Measurements from ENCODE around the gene EEPD1. TPM values are rescaled to one million over a fixed set of nuclear protein-coding genes. Genes with fewer than 3 reads are reported as not detected.
A peak's percentile ranks its signal among the peaks of the same experiment; 100 is the strongest.

EEPD1 gene
- total RNA-seq, 1 experiment from 2014 or later, result 5.0 TPM

DNA sequence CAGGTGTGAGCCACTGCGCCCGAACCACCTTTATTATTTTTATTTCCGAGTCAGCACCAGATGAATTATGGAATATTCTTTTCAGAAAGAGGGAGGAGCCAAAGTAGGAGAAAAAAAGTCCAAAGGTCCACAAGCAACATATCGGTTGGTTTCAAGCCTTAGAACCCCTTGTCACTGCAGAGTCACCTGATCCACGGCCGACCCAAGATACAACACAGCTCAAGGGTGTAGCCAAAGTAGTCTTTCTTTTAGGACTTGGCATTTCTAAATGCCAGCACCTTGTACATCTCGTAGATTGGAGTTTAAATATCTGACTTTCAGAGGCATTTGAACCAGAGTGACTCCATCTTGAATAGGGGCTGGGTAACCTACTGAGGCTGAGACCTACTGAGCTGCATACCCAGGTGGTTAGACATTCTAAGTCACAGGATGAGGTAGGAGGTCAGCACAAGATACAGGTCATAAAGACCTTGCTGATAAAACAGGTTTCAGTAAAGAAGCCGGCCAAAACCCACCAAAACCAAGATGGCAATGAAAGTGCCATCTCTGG lies 122.8 kb downstream of the EEPD1 start:
- Histone ChIP-seq H2AK5ac (ENCODE audit: insufficient read length, low read length) (no peak overlapping the region), H3K18ac (ENCODE audit: insufficient read length, low read depth, low read length) (no peak overlapping the region), H2AFZ (ENCODE audit: low read length) (no peak overlapping the region), H3K27me3 (ENCODE audit: insufficient read depth, low read length) (no peaks in the 10 kb centered on the region), H3K23me2 (ENCODE audit: insufficient read length, low read depth, low read length, poor library complexity, severe bottlenecking) (no peaks in the 10 kb centered on the region), H2BK20ac (ENCODE audit: low read depth, low read length, poor library complexity, severe bottlenecking) (no peak overlapping the region), H3K4me1 (ENCODE audit: insufficient read depth, low read length) (peaks cover 25% of the 10 kb centered on the region; the same call in 1 of the 2 replicates), H3K79me2 (ENCODE audit: insufficient read depth, low read length) (no peaks in the 10 kb centered on the region), H3T11ph (ENCODE audit: low read length) (no peak overlapping the region), H4K8ac (replicated peaks; ENCODE audit: insufficient read length, low read depth, low read length) (no peak overlapping the region), H3K14ac (ENCODE audit: insufficient read depth, low read length) (no peak overlapping the region), H3K4me2 (ENCODE audit: insufficient read depth, insufficient read length, low read length) (no peak overlapping the region), H2BK5ac (ENCODE audit: insufficient read length, low read length) (no peak overlapping the region), H2BK12ac (ENCODE audit: insufficient read length, low read depth, low read length) (no peak overlapping the region), H2BK120ac (ENCODE audit: low read depth, low read length, poor library complexity, severe bottlenecking) (no peak overlapping the region), H3K79me1 (ENCODE audit: insufficient read depth, low read depth, low read length, poor library complexity, severe bottlenecking) (no peaks in the 10 kb centered on the region), H3K9me3 (ENCODE audit: control insufficient read depth, low read depth, low read length) (no peaks in the 10 kb centered on the region), H3K9ac (ENCODE audit: extremely low read depth, insufficient read length, low read length) (no peak overlapping the region), H4K20me1 (ENCODE audit: control insufficient read depth, insufficient read depth, insufficient read length) (no peaks in the 10 kb centered on the region), H3K56ac (ENCODE audit: insufficient read length, low read depth, low read length) (no peak overlapping the region), H3K23ac (ENCODE audit: insufficient read length, low read depth, low read length) (no peak overlapping the region), H2BK15ac (ENCODE audit: low read depth, low read length) (no peak overlapping the region), H4K91ac (ENCODE audit: insufficient read length, low read depth, low read length) (no peak overlapping the region), H3K4ac (ENCODE audit: low read depth, low read length) (no peak overlapping the region), H3K27ac (ENCODE audit: insufficient read length, low read depth, low read length) (no peak overlapping the region), H4K5ac (ENCODE audit: insufficient read length, low read depth, low read length) (no peak overlapping the region)
- Mint-ChIP-seq H3K4me3 (0 out of 5 replicates have a peak overlapping the region, but pooled peaks of 1 of the 2 experiments have one; percentile 2), H3K27ac (peak overlapping the region in 1 of 3 experiments; percentile 25; a peak in 1 of 7 replicates), H3K36me3 (ENCODE audit: insufficient read depth in 1 of 3, low read depth in 3 of 3) (no peaks in the 10 kb centered on the region; a peak in 1 of 7 replicates), H3K27me3 (ENCODE audit: low read depth) (peaks cover 4% of the 10 kb centered on the region), H3K9me3 (no peaks in the 10 kb centered on the region; a peak in 1 of 5 replicates), H3K4me1 (peaks cover 72 to 76% of the 10 kb centered on the region in 2 experiments)
- WGBS (ENCODE audit: extremely low coverage, insufficient read length, low lambda C conversion rate), result no CpG with 5 or more reads among the region's 8 CpGs
- TF ChIP-seq, protein P1, sequence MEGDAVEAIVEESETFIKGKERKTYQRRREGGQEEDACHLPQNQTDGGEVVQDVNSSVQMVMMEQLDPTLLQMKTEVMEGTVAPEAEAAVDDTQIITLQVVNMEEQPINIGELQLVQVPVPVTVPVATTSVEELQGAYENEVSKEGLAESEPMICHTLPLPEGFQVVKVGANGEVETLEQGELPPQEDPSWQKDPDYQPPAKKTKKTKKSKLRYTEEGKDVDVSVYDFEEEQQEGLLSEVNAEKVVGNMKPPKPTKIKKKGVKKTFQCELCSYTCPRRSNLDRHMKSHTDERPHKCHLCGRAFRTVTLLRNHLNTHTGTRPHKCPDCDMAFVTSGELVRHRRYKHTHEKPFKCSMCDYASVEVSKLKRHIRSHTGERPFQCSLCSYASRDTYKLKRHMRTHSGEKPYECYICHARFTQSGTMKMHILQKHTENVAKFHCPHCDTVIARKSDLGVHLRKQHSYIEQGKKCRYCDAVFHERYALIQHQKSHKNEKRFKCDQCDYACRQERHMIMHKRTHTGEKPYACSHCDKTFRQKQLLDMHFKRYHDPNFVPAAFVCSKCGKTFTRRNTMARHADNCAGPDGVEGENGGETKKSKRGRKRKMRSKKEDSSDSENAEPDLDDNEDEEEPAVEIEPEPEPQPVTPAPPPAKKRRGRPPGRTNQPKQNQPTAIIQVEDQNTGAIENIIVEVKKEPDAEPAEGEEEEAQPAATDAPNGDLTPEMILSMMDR (conservative IDR thresholded peaks at IDR 0.05), result no peak
- no peak for DNase-seq

Measured in H9 (cell line).